Activated T-cell treated with anti-CD3 and anti-CD28 coated beads for 1 hour (primary cell): ENCODE data around the gene TRIM65.

Experiments
- DNase-seq: peaks from one replicate; pipeline ENCODE4 v3.0.0-alpha.2; 2020; ENCODE audit warnings: low read depth

The TRIM65 gene

DNA sequence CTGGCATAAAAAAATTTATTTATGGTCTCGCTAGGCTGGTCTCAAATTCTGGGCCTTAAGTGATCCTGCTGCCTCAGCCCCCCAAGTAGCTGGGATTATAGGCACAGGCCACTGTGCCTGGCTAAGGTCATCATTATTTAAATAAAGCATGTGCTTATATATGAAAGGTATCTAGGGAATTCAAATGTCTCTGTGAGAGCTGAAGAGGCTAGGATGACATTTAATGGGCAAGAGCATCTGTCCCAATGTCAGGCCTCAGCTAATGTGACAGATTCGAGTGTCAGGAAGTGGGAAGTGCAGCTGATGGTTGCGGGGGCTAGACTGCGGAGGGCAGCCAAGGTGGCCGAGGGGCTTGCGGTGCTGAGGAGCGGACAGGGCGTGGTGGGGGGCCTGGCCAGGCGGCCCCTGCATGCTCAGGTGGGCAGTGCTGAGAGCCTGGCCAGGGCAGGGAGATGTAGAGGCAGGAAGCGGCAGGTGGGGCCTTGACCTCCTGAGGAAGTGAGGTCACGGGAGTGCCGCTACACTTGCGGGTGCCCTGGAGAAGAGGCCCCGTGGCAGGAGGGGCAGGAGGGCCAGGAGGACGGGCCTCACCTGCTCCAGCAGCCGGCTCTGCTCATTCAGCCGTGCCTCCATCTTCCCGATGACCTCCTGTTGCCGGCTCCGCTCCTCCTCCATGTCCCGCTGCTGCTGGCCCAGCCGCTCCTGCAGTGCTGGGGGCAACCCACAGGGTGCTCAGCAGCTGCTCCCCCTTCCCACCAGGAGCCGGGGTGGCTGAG, 20.6 kb upstream of the TRIM65 start:
- no peak for DNase-seq

DNA sequence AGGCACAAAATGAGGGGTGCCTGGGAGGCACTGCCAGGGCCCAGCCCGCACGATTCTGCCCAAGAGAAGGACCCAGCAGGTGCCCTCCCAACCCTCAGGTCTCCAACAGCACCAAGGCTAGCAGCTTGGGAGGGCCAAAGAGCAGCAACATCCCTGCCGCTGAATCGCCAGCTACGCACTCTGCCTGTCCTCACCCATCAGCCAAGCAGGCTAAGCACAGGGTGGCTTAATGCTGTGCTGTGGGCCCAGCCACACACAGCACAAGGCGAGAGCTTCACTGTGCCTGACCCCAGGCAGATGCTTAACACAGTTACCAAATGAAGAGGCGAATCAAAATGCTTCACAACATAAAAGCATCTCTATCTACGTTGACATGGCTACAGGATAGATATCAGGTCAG, 18.5 kb upstream of the TRIM65 start:
- no peak for DNase-seq

DNA sequence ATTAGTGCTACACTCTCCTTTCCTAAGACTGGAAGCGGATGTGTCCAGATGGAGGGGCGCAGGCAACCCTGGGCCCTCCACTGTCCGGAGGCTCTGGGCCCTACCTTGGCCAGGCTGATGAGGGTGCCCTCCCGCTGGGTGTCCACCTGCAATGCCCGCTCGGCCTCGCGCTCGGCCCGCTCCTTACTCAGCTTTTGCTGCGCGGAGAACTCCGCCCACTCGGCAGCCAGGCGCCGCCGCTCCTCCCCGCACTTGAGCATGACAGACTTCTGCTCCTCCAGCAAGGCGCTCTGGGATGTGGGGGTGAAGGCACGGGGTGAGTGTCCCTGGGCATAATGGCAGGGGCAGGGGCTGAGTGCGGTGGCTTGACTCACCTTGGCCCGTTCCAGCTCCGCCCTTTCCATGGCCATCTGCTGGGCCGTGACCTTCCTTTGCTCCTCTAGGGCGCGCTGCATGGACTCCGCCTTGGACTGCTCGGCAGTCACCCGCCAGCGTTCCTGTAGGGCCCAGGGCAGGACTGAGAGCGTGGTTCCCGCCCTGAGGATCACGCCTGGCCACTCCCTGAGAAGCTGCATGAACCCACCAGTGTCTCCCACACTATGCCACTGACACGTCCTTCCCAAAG, 18.0 kb upstream of the TRIM65 start:
- DNase-seq: no peak

DNA sequence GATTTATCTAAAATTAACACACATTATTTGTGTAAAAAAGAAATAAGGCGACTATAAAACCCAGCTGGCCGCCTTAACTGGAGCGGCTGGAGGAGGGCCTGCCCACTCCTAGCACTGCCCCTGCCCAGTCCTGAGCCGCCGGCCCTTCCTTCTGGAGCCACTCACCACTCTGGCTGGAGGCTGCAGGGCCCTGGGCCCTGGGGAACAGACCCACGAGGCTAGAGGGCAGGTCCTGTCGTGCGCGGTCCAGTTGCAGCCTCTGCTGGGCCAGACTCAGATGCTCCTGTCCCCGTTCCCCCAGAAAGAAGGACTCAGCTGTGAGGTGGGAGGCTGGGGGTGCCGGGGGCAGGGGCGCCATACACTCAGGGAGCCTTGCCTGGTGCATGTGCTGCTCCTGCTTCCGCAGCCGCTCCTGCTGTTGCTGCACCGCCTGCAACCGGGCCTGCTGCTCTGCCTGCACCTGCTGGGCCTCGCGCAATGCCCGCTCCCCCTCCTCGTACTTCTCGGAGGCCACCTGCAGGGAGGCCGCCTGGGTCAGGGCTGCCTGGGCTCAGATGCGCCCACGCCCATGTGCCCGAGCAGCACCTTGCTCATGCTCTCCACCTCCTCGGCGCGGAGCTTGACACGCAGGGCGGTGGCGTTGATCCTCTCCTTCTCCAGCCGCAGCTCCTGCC, 16.9 kb upstream of the TRIM65 start:
- DNase-seq: no peak

DNA sequence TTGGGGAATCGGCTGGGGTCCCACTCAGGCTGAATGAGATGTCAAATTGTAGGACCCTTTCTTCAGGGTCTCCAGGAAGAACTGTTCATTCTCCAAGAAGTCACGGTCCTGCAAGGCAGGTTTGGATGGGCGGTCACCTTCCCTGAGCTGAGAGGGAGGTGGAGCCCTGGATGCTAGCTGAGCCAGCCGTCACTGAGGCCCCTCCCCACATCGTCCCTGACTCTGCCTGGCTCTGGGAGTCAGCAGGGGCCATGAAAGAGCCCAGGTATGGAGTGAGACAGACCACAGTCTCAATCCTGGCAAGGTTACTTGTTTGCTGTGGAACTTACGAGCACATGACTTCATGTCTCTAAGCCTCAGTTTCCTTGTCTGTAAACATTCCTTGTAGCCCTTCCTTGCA, 13.9 kb upstream of the TRIM65 start:
- no peak for DNase-seq

DNA sequence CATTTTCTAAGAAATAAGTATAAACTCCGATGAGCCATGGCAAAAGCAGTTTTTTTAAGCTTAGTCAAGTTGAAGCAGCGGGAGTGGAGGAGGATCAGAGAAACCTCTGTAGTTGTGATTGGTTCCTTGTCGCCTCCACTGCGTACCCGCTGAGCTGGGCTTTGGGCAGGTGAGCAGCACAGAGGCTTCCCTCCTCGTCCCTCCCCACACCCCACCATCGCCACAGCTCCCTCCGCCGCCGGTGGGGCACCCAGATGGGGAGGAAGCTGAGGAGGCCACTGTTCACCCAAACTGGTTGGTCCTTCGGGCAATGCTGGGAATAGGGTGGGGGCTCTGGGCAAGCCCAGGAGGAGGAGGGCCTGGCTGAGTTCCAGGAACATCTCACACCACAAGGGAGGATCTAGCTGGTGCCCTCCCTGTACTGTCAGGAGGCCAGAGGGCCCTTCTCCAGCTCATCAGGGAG, 13.1 kb upstream of the TRIM65 start:
- DNase-seq: no peak

DNA sequence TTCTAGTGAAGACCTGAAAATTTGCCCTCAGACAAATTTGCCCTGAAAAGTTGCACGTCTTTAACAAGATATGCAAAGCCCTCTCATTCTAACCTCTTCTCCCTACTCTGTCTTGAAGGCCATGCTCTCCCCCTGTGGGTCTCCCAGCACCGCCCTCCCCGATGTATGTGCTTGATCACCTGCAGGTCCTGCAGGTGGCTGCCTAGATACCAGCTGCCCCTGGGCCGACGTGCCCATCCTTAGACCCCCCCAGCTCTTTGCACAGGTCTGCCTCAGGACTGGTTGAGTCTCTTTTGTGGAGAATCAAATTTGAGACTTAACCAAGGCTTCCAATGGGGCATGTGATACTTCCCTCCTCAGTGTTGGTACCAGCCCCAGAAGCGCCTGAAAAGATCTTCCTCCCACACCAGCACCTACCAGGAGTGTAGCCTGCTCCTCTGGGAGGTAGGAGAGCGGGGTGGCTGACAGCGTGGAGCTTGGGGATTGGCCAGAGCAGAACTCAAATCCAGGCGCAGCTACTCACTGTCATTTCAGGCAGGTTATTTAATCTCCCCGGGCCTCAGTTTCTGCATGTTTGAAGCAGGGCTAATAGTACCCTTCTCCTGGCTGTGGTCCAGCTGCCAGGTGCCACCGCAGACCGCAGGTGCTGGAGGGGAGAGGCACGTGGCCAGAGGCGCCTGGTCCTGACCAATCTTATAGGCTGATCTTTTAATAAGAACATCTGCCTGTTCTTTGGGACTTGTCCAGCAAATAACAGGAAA, 12.5 kb upstream of the TRIM65 start:
- DNase-seq: no peak

DNA sequence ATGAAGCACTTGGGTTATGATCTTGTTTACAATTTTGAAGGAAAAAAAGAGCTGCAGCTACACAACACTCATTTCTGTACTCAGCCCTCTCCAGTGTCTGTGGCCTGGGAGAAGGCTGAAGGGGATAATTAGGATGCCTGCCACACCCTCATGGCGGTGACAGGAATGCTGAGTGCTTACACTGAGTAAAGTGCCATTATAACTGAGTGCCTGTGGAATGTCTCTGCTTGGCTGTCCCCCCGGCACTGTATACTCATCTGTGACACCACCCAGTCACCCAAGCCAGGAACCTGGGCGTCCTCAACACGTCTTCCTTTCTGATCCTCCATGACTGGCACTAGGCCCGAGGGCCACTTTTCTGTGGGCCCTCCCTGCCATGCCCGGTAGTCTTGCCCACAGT, 11.4 kb upstream of the TRIM65 start:
- no peak for DNase-seq

DNA sequence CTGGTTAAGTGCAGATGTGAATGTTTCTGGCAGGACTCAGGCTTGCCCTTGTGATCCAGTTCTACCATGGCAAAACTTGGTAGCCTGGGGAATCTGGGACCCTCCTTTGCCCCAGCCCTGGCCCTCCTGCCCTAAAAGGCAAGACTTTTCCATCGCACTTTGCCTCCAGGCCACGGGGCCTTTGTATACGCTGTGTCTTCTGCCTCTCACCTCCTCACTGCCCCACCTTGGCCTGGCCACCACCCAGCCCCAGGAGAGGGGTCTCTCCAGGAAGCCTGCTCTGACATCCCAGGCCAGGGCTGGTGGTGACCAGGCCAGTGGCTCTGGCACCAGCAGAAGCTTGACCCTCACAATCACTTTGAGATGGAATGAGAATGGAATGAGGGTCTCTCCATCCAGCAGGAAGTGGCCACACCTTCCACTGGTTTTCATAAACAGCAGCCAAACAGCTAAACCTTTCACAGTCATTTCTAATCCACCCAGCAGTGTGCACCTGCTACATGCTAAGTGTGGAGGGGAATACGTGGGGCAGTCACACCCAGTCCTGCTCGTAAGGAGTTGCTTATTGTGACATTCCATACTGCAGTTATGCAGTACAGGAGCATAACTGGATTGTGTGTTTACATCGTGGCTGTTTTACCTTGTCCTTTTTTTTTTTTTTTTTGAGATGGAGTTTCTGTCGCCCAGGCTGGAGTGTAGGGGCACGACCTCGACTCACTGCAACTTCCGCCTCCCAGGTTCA, 9.6 kb upstream of the TRIM65 start:
- no peak for DNase-seq

DNA sequence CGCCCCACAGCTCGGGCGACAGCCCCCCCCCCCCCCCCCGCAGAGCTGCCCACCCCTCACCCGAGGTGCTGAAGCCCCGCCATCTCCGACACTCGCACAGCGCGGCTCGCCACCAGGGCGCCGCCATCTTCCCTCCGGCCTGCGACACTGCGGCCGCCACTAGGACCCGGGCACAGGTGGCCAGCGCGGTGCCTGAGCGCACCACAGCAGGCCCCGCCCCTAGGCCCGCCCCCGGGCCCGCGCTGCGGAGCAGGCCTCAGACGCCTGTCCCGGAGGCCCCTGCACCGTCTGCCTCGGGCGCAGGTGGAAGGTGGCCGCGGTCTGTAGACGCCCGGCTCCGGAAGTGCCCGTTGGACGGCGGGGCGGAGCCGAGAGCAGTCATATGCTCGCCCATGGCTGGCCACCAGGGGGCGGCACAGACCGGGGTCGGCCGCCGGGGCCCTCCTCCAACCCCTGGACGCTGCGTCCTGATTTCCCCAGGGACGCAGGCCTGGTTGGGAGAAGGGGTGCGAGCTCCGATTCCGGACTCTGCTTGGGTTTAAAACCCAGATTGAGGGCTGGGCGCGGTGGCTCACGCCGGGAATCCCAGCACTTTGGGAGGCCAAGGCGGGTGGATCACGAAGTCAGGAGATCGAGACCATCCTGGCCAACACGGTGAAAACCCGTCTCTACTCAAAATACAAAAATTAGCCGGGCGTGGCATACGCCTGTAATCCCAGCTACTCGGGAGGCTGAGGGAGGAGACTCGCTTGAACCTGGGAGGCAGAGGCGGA, 8.2 kb upstream of the TRIM65 start, which contains the start of gene MRPL38:
Gene MRPL38, minus strand, starts transcription at position 136 of the 773 bp plus-strand sequence. Its CDS starts 9 bp downstream, at position 127.
- DNase-seq: peak; percentile 85

DNA sequence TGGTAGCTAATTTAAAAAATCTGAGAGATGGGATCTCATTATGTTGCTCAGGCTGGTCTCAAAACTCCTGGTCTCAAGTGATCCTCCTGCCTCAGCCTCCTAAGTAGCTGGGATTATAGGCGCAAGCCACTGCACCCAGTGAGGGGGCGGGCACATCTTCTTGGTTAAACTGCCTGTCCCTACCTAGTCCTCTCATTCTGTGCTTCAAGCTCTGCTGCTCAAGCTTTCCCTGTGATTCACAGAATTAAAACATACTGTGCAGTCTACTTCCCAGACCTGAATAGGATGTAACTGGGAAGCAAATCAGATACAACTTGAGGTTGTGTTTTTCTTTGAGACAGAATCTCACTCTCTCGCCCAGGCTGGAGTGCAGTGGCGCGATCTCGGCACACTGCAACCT, 5.7 kb upstream of the TRIM65 start:
- no peak for DNase-seq

DNA sequence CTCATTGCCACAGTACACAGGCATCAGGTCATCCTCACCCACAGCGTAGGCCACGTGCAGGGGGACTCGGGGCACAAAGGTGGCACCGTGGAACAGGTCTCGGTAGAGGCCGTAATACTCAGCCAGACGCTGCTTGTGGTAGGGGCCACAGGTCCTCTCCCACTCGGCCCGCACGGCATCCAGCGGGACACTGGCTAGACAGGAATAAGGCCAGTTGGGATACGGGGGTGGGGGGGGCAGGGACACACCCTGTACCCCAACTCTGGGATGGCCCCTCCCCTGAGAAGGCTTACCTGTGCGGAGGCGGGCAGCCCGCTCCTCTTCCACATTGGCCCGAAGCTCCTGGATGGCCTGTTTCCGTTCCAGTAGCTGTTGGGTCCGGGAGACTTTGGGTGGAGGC, 5.0 kb upstream of the TRIM65 start:
- DNase-seq: no peak

DNA sequence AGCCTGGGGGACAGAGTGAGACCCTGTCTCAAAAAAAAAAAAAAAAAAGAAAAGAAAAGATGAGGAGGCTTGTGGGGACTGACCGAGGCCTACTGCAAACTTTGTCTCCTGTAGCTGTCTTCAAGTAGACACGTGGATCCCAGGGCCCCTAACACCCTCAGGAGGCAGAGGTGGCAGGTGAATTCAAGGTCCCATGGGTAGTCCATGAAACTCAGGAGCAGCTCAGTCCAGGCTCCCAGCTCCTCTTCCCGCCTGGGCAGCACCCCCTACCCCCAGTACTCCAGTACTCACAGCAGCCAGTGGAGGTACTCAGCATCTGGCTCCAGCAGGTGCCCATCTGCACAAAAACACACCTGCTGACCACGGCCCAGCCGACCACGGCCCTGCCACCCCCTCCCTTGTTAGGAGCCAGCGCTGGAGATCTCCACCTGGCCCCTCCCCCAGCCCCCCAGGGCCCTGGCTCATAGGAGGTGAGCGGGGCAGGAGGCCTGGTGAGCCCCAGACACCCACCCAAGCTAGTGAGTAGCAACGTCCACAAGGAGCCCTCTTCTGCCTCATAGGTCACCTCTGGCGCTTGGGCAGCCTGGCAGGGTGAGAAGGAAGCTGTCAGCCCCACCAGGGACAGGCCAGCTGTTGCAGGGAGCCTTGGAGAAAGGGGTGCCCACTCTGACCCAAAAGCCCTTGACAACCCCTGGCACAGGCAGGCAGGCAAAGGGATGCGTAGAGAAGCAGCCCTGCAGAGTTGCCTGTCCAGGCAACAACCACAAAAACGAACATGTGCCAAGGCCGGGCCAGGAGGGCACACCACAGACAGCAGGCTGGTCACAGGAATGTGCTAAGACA, 4.2 kb upstream of the TRIM65 start:
- DNase-seq: no peak

DNA sequence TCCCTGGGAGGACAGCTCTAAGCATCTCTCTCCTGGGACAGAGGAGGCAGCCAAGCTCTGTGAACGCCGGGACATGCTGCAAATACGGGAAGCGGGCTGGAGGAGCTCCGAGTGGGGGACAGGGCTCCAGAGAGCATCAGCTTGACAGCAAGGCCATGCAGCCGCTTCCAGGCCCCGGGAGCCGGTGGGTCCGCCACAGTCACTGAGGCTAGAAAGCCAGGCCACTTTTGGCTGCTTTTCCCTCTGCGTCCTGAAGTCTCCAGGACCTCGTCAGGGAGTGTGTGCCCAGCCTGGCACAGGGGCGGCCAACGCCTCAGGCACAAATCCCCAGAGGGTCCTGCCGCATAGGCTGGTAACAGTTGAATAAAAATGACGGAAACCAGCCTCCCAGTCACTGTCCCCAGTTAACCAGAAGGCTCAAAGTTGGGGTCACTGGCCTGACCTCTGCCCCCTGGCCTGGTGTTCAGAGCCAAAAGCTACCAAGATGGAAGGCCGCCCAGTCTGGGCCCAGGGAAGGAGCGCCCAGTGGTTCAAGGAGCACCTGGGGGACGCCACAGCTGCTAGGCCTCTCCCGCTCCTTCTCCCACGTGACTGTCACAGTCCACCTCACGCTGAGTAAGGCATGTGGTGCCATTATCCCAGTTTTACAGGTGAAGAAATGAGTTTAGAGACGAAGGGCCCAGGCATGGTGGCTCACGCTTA, 3.2 kb upstream of the TRIM65 start:
- DNase-seq: no peak

DNA sequence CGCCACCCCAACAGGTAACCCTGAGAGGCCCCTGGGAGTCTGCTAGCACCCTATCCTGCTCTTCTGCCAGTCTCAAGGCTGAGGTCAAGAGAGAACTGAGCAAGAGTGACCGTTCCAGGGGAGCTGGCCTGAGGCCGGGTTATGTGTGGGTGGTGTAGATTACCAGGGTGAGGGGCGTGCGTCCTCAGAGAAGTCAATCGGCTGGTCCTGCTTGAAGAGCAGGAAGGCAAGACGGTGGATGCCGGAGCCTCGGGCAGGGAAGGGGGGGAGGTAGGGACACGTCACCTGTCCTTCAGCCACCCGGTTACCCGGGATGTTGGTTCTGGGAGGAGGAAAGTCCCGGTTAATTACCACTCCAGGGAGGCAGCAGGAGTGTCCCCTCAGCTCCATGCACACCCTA, 2.6 kb upstream of the TRIM65 start:
- DNase-seq: no peak

DNA sequence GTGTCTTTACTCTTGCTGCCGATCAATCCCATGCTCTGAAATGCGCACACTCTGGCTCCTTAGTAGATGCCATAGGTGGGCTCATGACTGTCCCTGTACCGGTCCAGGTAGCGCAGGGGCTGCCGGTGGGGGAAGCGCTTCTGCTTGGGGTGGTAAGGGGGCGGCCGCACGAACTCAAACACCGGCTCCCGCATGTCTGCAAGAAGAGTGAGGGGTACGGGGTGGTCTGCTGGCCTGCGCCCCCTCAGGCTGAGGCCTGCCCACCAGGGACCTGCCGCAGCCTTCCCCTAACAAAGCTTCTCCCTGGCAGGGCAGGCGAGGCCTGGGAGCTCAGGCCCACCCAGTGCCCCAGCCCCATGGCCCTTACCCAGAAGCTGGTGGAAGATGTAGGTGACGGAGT, 2.0 kb upstream of the TRIM65 start:
- no peak for DNase-seq

DNA sequence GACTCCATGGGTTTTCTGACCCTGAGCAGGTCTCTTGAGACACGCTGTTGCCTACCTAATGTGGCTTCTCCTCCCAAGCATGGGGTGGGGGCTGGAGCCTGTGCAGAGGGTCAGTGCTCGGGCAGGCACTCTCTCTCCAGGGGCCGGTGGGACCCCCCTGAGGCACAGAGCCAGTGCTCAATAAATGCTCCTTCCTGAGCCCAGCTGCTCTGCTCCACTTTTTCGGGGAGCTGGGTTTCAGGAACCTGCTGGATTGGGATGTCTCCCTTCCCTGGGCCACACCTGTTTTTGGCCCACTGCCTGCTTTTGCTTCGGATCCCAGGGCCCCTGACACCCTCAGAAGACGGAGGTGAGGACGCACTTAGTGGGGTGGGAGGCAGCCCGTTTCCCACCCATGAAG, 1.3 kb upstream of the TRIM65 start:
- no peak for DNase-seq

DNA sequence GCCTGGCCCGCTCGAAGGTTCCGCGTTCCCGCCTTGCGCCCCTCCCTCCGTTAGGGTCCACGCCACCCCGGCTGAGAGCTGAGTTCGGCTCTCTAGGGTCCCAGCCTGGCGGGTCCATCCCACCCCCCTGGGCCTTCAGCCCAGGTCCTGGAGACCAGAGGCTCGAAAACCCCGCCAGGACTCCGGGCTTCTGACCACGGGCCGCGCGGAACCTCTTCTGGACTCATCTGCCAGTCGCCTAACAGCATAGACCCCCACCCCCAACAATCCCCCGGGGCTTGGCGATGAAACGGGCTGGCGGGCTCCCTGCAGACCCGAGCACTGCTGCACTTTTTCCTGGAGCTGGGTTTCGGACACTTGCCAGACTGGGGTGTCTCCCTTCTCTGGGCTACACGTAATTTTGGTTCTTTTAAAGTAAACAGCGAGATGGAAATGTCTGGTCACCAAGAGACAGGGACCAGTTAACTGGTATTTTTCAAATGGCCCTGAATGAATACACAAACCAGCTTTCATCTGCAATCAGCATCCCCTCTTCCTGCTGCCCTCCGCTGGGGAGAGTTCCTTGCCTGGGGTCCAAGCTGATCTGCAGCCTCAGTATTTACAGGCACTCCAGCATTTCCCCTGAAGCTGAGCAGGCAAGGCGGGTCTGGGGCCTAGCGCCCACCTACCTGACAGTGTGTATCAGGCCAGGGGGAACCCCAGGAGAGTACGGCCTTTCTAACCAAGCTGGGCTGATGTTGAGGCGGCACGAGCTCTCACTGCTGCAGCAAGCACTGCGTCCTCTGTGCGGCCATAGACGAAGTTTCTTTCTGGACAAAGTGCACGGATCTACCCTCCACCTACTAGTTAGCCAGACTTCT, 639 bp upstream of the TRIM65 start:
- DNase-seq: no peak
